Measurements from ENCODE around the gene CDY2B.
"Not testable (repeated sequence)": the region's sequence is repeated elsewhere in the genome, so short reads cannot be mapped to it uniquely, and the experiment has no call there.

GRCh38 chrY:17871194-17871903, 8.7 kb downstream of the CDY2B start:
- TF ChIP-seq CSDC2 (CRISPR knock-in tag; IDR thresholded peaks at IDR 0.05); TCF4 (CRISPR knock-in tag; IDR thresholded peaks at IDR 0.05; ENCODE audit: borderline replicate concordance); PPARA (CRISPR knock-in tag; IDR thresholded peaks at IDR 0.05; ENCODE audit: borderline replicate concordance); ISL1 (CRISPR knock-in tag; IDR thresholded peaks at IDR 0.05); ARNTL (CRISPR knock-in tag; IDR thresholded peaks at IDR 0.05; ENCODE audit: borderline replicate concordance, low read depth); CSRNP3 (CRISPR knock-in tag; IDR thresholded peaks at IDR 0.05); BACH2 (CRISPR knock-in tag; IDR thresholded peaks at IDR 0.05; ENCODE audit: borderline replicate concordance); ZFP30 (CRISPR knock-in tag; IDR thresholded peaks at IDR 0.05): not testable (repeated sequence)
- TF ChIP-seq, protein P1, sequence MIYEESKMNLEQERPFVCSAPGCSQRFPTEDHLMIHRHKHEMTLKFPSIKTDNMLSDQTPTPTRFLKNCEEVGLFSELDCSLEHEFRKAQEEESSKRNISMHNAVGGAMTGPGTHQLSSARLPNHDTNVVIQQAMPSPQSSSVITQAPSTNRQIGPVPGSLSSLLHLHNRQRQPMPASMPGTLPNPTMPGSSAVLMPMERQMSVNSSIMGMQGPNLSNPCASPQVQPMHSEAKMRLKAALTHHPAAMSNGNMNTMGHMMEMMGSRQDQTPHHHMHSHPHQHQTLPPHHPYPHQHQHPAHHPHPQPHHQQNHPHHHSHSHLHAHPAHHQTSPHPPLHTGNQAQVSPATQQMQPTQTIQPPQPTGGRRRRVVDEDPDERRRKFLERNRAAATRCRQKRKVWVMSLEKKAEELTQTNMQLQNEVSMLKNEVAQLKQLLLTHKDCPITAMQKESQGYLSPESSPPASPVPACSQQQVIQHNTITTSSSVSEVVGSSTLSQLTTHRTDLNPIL (CRISPR knock-in tag; IDR thresholded peaks at IDR 0.05; ENCODE audit: low read depth), result not testable (repeated sequence)

All from SK-N-SH treated with all-trans-retinoic acid at 6 μM for 48 hours (cell line).